HEK293 (cell line): ENCODE data around the gene TSC2.
"Not testable (repeated sequence)": the region's sequence is repeated elsewhere in the genome, so short reads cannot be mapped to it uniquely, and the experiment has no call there.

ENCODE experiments used
- CTCF ChIP-seq: fragments of 450-650 bp; formaldehyde crosslinking; IDR thresholded peaks from 2 replicates; pipeline ENCODE4 v1.5.1; 2016; ENCODE audit warnings: missing biosample characterization, missing genetic modification characterization
- GFI1B ChIP-seq: fragments of 450-650 bp; formaldehyde crosslinking; IDR thresholded peaks from 2 replicates; pipeline ENCODE4 v1.5.1; 2016; ENCODE audit warnings: missing biosample characterization, missing genetic modification characterization
- PRDM4 ChIP-seq: fragments of 450-650 bp; formaldehyde crosslinking; IDR thresholded peaks from 2 replicates; pipeline ENCODE4 v1.5.1; 2017; ENCODE audit warnings: missing biosample characterization, missing genetic modification characterization
- RBAK ChIP-seq: fragments of 450-650 bp; formaldehyde crosslinking; IDR thresholded peaks from 2 replicates; pipeline ENCODE4 v1.5.1; 2016; ENCODE audit warnings: missing biosample characterization, missing genetic modification characterization
- ZNF112 ChIP-seq: fragments of 450-650 bp; formaldehyde crosslinking; IDR thresholded peaks from 2 replicates; pipeline ENCODE4 v1.5.0; 2017; ENCODE audit warnings: missing biosample characterization, missing genetic modification characterization
- ZNF138 ChIP-seq: fragments of 450-650 bp; formaldehyde crosslinking; IDR thresholded peaks from 2 replicates; pipeline ENCODE4 v1.5.1; 2016; ENCODE audit warnings: missing biosample characterization, missing genetic modification characterization, borderline replicate concordance
- ZNF146 ChIP-seq: fragments of 450-650 bp; formaldehyde crosslinking; IDR thresholded peaks from 2 replicates; pipeline ENCODE4 v1.5.1; 2016; ENCODE audit warnings: missing biosample characterization, missing genetic modification characterization
- ZNF677 ChIP-seq: fragments of 450-650 bp; IDR thresholded peaks from 2 replicates; pipeline ENCODE4 v1.5.0; 2018; ENCODE audit warnings: missing biosample characterization, mild to moderate bottlenecking, missing genetic modification characterization, moderate library complexity

- TF ChIP-seq GFI1B (tag by site-specific recombination); CTCF (tag by site-specific recombination); PRDM4 (tag by site-specific recombination); ZNF677 (tag by site-specific recombination); ZNF146; ZNF138 (tag by site-specific recombination); ZNF112 (tag by site-specific recombination); RBAK (tag by site-specific recombination): not testable (repeated sequence)
Measured at GRCh38 chr16:2124694-2125444, 77.1 kb downstream of the TSC2 start.
